ENCODE data around the gene TTR. TPM values are rescaled to one million over a fixed set of nuclear protein-coding genes. Genes with fewer than 3 reads are reported as not detected.

The TTR gene
- total RNA-seq, result not detected in 2 replicates

DNA sequence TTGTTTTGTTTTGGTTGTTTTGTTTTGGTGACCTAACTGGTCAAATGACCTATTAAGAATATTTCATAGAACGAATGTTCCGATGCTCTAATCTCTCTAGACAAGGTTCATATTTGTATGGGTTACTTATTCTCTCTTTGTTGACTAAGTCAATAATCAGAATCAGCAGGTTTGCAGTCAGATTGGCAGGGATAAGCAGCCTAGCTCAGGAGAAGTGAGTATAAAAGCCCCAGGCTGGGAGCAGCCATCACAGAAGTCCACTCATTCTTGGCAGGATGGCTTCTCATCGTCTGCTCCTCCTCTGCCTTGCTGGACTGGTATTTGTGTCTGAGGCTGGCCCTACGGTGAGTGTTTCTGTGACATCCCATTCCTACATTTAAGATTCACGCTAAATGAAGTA lies at the start of gene TTR:
Gene TTR, plus strand, starts transcription at position 250 of the 400 bp plus-strand sequence. Its CDS starts 26 bp downstream, at position 276.
- Histone ChIP-seq H3K36me3 (ENCODE audit: control insufficient read depth, insufficient read depth, low read length) (no peaks in the 10 kb centered on the region), H3K27me3 (ENCODE audit: control insufficient read depth, insufficient read depth, low read length) (no peaks in the 10 kb centered on the region), H3K4me3 (ENCODE audit: low read depth, low read length) (no peak within 1 kb of the TSS)
- TF ChIP-seq, protein P1, sequence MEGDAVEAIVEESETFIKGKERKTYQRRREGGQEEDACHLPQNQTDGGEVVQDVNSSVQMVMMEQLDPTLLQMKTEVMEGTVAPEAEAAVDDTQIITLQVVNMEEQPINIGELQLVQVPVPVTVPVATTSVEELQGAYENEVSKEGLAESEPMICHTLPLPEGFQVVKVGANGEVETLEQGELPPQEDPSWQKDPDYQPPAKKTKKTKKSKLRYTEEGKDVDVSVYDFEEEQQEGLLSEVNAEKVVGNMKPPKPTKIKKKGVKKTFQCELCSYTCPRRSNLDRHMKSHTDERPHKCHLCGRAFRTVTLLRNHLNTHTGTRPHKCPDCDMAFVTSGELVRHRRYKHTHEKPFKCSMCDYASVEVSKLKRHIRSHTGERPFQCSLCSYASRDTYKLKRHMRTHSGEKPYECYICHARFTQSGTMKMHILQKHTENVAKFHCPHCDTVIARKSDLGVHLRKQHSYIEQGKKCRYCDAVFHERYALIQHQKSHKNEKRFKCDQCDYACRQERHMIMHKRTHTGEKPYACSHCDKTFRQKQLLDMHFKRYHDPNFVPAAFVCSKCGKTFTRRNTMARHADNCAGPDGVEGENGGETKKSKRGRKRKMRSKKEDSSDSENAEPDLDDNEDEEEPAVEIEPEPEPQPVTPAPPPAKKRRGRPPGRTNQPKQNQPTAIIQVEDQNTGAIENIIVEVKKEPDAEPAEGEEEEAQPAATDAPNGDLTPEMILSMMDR (IDR thresholded peaks at IDR 0.05; ENCODE audit: insufficient read depth, low read length, severe bottlenecking), result no peak
- no peak for DNase-seq (ENCODE audit: low read depth)
- no peak for FAIRE-seq

DNA sequence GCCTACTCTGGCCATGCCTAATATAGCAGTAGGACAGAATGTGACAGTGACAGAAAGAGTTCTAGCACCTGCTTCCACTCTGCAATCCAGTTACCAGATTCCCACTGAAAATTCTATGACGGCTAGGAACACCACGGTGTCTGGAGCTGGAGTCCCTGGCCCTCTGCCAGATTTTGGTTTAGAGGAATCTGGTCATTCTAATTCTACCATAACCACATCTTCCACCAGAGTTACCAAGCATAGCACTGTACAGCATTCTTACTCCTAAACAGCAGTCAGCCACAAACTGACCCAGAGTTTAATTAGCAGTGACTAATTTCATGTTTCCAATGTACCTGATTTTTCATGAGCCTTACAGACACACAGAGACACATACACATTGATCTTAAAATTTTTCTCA lies 45.2 kb upstream of the TTR start:
- DNase-seq (ENCODE audit: low read depth), result no peak
- TF ChIP-seq, protein P1 (IDR thresholded peaks at IDR 0.05; ENCODE audit: insufficient read depth, low read length, severe bottlenecking), result no peak
- no peaks in the 10 kb centered on the region for H3K27me3 ChIP-seq (ENCODE audit: control insufficient read depth, insufficient read depth, low read length)
- H3K4me3 ChIP-seq (ENCODE audit: low read depth, low read length), result no peak overlapping the region
- FAIRE-seq, result no peak
- H3K36me3 ChIP-seq (ENCODE audit: control insufficient read depth, insufficient read depth, low read length), result peaks cover 21% of the 10 kb centered on the region

DNA sequence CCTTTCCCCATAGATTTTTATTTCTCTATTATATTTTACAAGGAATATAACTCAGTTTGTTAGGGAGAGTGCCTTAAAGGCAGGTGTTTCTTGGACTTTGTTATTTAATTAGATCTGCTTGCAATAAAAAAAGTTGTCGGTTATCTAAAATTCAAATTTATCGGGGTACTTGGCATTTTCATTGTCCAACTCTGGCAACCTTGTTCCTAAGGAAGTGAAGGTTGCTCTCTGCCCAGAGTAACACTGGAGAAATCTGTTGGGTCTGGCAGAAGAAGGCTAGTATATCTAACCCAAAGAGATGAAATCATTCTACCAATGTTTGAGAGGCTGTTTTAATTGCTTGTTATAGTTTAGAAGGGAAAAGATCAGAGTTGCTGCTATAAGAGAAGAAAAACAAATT lies 42.8 kb upstream of the TTR start:
- DNase-seq (ENCODE audit: low read depth) (no peak), FAIRE-seq (no peak)
- Histone ChIP-seq H3K27me3 (ENCODE audit: control insufficient read depth, insufficient read depth, low read length) (no peaks in the 10 kb centered on the region), H3K36me3 (ENCODE audit: control insufficient read depth, insufficient read depth, low read length) (peaks cover 10% of the 10 kb centered on the region), H3K4me3 (ENCODE audit: low read depth, low read length) (no peak overlapping the region)
- TF ChIP-seq, protein P1 (IDR thresholded peaks at IDR 0.05; ENCODE audit: insufficient read depth, low read length, severe bottlenecking), result no peak

DNA sequence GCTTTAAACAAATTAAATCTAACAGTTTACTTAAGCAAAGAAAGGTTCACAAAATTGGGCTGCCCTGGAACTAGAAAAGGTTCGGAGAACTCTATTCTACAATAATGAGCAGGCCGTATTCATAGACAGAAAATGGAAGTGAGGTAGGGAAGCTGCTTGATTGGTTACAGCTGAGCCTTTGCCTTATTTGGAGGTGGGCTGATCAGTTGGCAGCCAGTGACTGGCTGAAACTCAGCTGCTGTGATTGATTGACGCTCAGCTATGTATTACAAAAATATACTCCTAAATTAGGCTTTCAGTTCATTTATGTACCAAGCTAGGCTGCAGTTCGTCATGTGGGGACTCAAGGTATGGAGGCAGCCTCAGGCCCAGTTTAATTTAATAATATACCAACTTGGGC lies 42.3 kb upstream of the TTR start:
- peaks cover 10% of the 10 kb centered on the region for H3K36me3 ChIP-seq (ENCODE audit: control insufficient read depth, insufficient read depth, low read length)
- no peak overlapping the region for H3K4me3 ChIP-seq (ENCODE audit: low read depth, low read length)
- DNase-seq (ENCODE audit: low read depth) (no peak), FAIRE-seq (no peak)
- no peaks in the 10 kb centered on the region for H3K27me3 ChIP-seq (ENCODE audit: control insufficient read depth, insufficient read depth, low read length)
- TF ChIP-seq, protein P1 (IDR thresholded peaks at IDR 0.05; ENCODE audit: insufficient read depth, low read length, severe bottlenecking), result no peak

DNA sequence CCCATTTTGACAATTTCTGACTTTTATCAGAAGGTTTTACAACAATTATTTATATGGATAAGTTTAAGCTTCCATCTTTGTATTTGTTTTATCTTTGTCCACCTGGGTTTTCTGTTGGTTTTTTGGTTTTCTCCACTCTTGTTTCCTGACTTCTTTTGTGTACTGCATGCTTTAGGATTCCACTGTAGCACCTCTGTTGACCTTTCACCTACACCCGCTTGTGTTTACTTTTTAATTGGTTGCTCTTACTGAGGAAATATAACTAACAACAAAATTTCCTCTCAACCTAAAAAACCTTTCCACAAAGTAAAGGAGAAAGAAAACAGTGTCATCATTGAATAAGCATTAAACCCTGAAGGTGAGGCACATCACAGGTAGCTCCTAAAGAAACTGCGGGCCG lies 39.8 kb upstream of the TTR start:
- no peaks in the 10 kb centered on the region for H3K27me3 ChIP-seq (ENCODE audit: control insufficient read depth, insufficient read depth, low read length)
- TF ChIP-seq, protein P1 (IDR thresholded peaks at IDR 0.05; ENCODE audit: insufficient read depth, low read length, severe bottlenecking), result no peak
- DNase-seq (ENCODE audit: low read depth), result no peak
- no peaks in the 10 kb centered on the region for H3K36me3 ChIP-seq (ENCODE audit: control insufficient read depth, insufficient read depth, low read length)
- H3K4me3 ChIP-seq (ENCODE audit: low read depth, low read length), result no peak overlapping the region
- FAIRE-seq, result no peak

DNA sequence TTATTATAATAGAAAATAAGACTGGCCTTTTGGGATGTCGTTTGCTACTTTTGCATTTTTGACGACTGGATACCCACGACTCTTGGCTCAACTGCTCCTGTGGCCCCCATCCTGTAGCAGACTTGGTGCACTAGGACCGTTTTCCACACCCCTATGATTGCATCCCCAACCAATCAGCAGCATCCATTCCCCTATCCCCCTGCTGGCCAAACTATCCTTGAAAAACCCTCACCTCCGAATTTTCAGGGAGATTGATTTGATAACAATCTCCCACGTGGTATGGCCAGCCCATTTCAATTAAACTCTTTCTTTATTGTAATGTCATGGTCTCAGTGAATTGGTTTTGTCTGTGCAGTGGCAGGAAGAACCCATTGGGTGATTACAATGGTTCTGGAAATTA lies 37.9 kb upstream of the TTR start:
- H3K36me3 ChIP-seq (ENCODE audit: control insufficient read depth, insufficient read depth, low read length), result no peaks in the 10 kb centered on the region
- H3K27me3 ChIP-seq (ENCODE audit: control insufficient read depth, insufficient read depth, low read length), result no peaks in the 10 kb centered on the region
- no peak overlapping the region for H3K4me3 ChIP-seq (ENCODE audit: low read depth, low read length)
- TF ChIP-seq, protein P1 (IDR thresholded peaks at IDR 0.05; ENCODE audit: insufficient read depth, low read length, severe bottlenecking), result peak; percentile 32
- DNase-seq (ENCODE audit: low read depth) (peak; percentile 38), FAIRE-seq (no peak)
